ENCODE data around the gene IRF1.

IRF1 gene

DNA sequence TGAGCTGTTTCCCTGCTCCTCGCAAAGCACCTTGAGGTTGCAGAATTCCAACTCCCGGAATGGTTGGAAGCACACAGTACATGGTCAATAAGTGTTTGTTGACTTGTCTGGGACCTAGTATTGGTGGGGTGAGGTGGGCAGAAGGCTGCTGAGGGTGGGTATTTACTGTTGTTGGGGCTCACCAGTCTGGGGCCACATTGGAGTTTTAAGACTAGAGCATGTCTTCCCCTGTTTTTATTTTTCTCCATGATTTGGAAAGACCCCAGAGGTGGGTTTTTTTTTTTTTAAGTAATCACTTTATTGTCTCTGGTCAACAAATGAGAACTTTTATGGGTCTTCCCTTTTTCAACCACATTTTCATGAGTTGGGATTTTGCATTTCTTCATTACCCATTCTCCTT, 55.1 kb downstream of the IRF1 start:
- no peak for DNase-seq (ENCODE audit: low spot score)
- TF ChIP-seq, protein P1, sequence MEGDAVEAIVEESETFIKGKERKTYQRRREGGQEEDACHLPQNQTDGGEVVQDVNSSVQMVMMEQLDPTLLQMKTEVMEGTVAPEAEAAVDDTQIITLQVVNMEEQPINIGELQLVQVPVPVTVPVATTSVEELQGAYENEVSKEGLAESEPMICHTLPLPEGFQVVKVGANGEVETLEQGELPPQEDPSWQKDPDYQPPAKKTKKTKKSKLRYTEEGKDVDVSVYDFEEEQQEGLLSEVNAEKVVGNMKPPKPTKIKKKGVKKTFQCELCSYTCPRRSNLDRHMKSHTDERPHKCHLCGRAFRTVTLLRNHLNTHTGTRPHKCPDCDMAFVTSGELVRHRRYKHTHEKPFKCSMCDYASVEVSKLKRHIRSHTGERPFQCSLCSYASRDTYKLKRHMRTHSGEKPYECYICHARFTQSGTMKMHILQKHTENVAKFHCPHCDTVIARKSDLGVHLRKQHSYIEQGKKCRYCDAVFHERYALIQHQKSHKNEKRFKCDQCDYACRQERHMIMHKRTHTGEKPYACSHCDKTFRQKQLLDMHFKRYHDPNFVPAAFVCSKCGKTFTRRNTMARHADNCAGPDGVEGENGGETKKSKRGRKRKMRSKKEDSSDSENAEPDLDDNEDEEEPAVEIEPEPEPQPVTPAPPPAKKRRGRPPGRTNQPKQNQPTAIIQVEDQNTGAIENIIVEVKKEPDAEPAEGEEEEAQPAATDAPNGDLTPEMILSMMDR (IDR thresholded peaks at IDR 0.05; ENCODE audit: borderline replicate concordance, control extremely low read depth, extremely low read depth, insufficient read depth, missing control alignments): no peak
- in situ Hi-C loops (cut with MboI; ENCODE audit: low sequenced_read_pairs, unreplicated experiment): no loop called here

DNA sequence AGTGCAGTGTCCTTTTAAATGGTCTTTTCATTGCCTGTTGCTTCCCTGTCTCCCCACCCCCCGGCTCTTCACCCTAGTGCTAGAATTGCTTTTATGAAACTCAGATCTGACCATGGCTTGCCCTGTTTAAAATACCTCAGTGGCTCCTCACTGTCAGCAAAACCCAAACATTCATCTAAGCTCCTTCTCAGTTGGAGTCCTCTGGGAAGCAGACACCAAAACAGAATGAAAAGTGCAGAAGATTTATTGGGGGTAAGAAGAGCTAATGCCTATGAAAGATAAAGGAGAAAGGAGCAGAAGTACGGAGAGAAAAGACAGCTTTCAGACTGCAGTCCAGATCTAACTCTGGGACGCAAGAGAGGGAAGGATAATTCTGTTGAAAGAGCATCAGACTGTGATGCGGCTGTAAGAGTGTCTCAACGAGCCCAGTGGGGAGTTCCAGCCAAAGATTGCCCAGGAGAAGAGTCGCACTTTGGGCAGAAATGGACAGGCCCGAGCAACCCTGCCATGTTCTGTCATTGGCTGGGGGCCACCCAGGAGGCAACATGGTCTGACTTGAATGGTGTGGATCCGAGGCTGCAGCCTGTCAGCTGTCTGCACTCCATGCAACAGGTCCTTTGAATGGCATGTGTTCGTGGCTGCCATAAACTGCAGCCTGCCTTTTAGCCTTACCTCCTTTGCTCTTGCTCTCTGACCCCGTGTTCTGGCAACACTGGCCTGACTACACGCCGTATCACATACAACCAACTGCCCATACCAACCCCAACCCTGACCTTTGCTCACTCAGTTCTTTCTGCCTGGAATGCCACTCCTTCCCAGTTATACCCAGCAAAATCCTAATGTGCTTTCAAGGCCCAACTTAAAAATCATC, 55.9 kb downstream of the IRF1 start:
- TF ChIP-seq, protein P1 (IDR thresholded peaks at IDR 0.05; ENCODE audit: borderline replicate concordance, control extremely low read depth, extremely low read depth, insufficient read depth, missing control alignments): no peak
- in situ Hi-C loops (cut with MboI; ENCODE audit: low sequenced_read_pairs, unreplicated experiment): no loop called here
- no peak for DNase-seq (ENCODE audit: low spot score)

DNA sequence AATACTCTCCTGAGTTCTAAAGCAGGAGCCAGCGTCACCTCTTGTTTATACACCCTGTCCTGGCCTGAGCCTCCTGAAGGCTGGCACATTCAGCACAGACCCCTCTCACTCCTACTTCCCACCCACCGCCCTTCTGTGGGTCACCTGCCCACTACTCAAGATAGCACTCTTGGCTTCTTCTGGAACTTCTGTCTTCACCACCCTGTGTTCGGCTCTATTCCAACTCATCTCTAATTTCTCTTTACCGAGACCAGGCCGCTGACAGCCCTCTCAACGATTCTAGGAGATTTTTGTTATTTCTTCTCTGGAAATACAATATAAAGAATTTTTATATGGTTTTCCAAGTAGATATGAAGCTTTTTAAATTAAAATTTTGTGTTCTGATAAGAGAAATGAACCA, 57.4 kb downstream of the IRF1 start:
- TF ChIP-seq, protein P1 (IDR thresholded peaks at IDR 0.05; ENCODE audit: borderline replicate concordance, control extremely low read depth, extremely low read depth, insufficient read depth, missing control alignments): no peak
- DNase-seq (ENCODE audit: low spot score): no peak
- in situ Hi-C loops (cut with MboI; ENCODE audit: low sequenced_read_pairs, unreplicated experiment): no loop called here

DNA sequence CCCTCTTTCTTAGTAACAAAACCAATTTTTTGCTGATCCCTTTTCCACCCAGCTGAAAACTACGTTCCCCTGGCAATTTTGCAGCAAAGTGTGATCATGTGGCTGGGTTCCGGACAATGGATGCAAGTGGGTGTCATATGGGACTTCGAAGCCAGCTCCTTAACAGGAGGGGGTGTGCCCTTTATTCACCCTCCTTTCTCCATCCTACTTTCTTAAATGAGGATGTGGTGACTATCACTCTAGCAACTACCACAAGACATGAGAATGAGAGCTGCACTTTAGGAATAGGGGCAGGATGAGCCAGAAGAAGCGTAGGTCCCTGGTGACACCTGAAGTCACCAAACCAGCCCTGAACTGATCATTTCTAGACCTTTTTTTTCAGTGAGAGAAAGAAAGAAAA, 58.9 kb downstream of the IRF1 start:
- in situ Hi-C loops (cut with MboI; ENCODE audit: low sequenced_read_pairs, unreplicated experiment): no loop called here
- TF ChIP-seq, protein P1 (IDR thresholded peaks at IDR 0.05; ENCODE audit: borderline replicate concordance, control extremely low read depth, extremely low read depth, insufficient read depth, missing control alignments): no peak
- DNase-seq (ENCODE audit: low spot score): no peak
